Measurements from ENCODE around the gene KRTAP10-2.

DNA sequence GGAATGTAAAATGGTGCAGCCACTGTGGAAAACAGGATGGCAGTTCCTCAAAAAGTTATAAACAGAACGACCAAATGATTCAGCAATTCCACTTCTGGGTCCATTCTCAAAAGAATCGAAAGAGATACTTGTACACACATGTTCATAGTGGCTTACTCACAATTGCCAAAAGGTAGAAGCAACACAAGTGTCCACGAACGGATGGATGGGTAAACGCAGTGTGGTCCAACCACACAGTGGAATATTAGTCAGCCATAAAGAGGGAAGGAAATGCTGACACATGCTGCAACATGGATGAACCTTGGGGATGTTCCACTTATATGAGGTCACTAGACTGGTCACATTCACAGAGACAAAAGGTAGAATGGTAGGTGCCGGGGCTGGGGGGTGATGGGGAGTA is 16.6 kb downstream of the KRTAP10-2 start:
- TF ChIP-seq POLR2A (IDR thresholded peaks at IDR 0.05; ENCODE audit: low read length) (no peak), GATA1 (IDR thresholded peaks at IDR 0.05; ENCODE audit: low read depth, low read length) (no peak)

All from erythroblast (primary cell).